ENCODE measurements around the gene S100A13.

DNA sequence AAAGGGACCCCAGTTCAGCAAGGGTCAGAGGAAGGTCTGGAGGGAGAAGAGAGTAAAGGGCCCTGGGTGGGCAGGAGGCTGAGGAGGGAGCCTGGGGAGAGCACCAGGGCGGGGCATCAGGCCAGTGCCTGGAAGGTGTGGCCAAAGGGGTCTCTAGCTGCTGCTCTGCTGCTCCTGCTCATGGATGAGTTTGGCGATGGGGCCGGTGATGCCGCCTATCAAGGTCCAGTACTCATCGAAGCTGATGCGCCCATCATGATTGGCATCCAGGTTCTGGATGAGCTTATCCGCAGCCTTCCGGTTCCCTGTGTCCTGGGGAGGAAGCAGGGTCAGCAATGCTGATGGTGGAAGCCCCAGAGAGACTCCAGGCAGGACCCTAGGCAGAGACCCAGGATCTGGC, 19.9 kb downstream of the S100A13 start:
- TF ChIP-seq, protein P1, sequence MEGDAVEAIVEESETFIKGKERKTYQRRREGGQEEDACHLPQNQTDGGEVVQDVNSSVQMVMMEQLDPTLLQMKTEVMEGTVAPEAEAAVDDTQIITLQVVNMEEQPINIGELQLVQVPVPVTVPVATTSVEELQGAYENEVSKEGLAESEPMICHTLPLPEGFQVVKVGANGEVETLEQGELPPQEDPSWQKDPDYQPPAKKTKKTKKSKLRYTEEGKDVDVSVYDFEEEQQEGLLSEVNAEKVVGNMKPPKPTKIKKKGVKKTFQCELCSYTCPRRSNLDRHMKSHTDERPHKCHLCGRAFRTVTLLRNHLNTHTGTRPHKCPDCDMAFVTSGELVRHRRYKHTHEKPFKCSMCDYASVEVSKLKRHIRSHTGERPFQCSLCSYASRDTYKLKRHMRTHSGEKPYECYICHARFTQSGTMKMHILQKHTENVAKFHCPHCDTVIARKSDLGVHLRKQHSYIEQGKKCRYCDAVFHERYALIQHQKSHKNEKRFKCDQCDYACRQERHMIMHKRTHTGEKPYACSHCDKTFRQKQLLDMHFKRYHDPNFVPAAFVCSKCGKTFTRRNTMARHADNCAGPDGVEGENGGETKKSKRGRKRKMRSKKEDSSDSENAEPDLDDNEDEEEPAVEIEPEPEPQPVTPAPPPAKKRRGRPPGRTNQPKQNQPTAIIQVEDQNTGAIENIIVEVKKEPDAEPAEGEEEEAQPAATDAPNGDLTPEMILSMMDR (conservative IDR thresholded peaks at IDR 0.05; ENCODE audit: low read depth, low read length): no peak
- TF ChIP-seq EZH2 (IDR thresholded peaks at IDR 0.05; ENCODE audit: low read length, unreplicated experiment): no peak

All from PC-3 (cell line).